HG03060 (cell line): Measurements from ENCODE around the gene MYL1.

Experiments used
- ATAC-seq: cut with Tn5 transposase; IDR thresholded peaks from one replicate; pipeline ENCODE4 v1.9.1; 2021; ENCODE audit warnings: low read depth, moderate number of reproducible peaks; ENCODE audit not compliant: unreplicated experiment

The MYL1 gene

DNA sequence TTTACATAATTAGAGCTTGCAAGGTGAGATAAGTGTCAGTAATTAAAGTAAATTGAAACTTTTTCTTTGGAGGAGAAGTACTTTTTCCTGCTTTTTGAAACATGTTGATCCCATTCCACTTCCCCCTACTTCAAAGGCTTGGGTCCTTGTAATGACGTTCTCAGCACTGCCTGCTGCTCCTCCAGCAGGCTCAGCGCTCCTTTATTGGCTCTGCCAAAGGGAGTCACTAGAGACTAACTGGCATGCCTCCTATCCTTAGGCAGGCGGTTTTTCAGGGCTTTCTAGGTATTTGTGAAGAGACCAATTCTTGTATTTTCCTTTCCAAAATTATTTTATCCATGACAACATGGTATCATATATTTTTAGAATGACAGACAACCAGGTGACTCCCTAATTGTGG, 45.8 kb downstream of the MYL1 start:
- ATAC-seq = no peak

DNA sequence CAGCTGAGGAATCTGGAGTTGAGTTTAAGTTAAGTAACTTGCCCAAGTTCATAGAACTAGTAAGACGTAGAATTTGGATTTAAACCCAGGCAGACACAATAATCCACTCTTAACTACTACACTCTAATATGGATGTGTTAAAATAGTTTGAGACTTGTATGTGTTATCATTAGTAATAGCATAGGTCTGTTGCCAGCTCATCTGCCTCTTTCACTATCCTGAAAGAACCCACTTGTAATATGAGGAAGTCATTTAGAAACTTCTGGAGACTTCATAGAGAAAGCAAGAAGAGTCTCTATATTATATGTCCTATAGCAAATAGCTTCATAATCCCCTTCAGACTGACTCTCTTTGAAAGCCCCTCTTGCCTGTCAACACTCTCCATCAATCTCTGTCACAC, 46.7 kb downstream of the MYL1 start:
- ATAC-seq = no peak

DNA sequence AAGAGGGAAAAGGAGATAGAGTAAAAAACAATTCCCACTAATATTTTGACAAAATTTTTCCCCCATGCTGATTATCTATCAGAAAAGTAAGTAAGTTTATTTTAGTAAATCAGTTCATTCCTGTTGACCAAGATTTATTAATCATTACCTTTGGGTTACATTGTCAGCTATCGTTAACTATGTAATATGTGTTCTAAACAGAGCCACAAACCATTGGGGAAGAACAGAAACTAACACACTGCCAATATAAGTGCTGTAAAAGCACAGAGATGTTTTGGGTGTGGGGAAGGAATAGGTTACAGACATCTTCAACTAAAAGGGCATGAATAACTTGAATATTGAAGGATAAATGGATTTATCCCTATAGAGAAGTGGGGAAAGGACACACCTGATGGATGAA, 47.3 kb downstream of the MYL1 start:
- ATAC-seq = no peak

GRCh38 chr2:210264282-210264681, 50.7 kb downstream of the MYL1 start:
- ATAC-seq = no peak

DNA sequence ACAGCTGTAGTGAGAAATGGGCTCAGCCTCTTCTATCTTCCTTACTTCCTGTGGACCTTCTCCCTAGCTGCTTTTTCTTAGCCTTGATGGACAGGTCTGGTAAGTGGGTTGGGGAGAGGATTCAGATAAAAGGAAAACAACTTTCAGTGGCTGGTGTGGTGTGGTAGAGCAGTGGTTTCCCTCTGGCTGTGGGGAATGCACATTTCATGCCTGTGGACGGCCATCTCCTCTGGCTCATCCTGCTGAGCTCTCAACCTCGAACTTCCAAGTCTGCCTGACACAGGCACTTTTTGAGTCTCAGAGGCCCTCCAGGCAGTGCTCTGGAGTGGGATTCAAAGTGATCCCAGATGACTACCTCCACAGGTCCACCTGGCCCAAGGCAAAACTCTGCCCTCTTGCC, 51.1 kb downstream of the MYL1 start:
- ATAC-seq = no peak

DNA sequence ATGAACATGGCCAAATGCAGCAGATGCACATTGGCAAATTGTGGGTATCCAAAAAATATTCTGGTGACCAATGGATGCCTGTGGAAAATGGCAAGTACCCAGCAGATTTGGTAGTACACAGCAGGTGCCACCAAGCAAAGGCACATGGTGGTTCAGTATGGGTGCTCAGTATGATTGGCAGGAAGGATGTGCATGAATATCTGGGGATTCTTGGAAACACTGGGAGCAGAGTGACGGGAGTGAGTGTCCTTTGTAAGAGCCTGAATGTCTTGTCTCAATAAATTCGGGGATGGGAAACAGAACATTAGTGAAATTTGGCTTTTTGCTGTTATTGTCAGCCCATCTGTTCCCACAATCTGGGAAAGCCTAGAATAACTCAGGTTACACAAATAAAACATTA, 52.9 kb downstream of the MYL1 start:
- ATAC-seq = no peak

- ATAC-seq = no peak
Measured at GRCh38 chr2:210259687-210260086, 55.3 kb downstream of the MYL1 start.

DNA sequence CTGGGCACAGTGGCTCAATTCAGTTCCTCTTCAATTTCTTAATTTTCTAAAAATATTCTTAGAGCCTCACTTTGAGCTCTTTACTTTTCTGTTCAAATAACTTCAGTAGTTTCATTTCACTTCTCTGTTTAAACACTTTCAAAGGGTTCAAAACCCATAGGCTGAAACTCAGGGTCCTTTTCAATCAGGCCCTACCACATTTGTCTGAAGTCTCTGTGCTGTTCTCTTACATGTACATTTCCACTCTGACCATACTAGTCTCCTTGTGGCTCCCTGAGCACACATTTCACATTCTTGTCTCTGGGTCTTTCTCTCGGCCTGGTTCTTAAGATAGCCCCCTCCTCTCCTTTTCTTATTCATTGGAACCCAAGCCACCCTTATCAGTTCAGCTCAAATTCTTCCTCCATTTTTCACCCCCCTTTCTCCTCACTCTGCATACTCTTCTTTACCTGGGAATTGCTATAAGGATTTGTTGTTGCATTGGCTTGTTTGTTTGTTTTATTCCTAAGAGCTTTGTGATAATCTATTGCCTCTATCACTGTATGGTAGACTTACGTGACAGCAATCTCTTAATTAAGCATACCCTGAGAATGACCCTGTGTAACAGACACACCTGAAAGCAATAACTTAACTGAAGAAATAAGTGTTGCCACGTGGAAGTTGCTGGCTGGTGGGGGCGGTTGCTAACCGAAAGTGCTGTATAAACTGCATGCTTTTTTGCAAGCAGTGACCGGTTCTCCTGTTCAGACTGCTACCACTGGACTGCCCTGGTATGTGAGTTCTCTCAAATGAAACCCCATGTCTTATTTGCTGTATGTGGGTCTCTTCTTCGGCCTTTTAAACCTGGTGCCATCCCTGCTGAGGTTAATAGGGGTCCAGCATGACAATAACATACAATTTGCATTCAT, 62.0 kb downstream of the MYL1 start:
- ATAC-seq = no peak

- ATAC-seq = no peak
Measured at GRCh38 chr2:210250622-210251021, 64.4 kb downstream of the MYL1 start.
